GM12874 (cell line): ENCODE data around the gene TMEM248.
"Not testable (repeated sequence)": the region's sequence is repeated elsewhere in the genome, so short reads cannot be mapped to it uniquely, and the experiment has no call there.

Source experiments
- TF ChIP-seq, protein P1 (sequence below): IDR thresholded peaks from 2 replicates; pipeline ENCODE4 v1.5.1; 2011; ENCODE audit warnings: low read depth, mild to moderate bottlenecking, control low read depth, low read length, moderate library complexity; ENCODE audit not compliant: insufficient read depth

The TMEM248 gene

DNA sequence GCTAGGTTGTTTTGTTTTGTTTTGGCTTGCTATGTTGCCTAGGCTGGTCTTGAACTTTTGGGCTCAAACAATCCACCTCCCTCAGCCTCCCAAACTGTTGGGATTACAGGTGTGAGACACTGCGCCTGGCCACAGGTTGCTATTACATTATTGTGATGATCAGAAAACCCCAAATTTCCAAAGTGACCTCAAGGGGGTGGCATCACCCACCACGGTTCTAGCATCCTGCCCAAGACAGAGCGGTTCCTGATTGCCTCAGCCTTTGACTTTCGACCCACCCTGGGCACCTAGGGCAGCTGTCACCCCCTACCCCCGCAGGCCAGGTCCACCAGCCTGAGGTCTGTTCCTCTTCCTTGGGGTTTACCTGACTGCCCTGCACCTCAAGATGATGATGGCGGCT is 46.0 kb downstream of the TMEM248 start:
- TF ChIP-seq, protein P1, sequence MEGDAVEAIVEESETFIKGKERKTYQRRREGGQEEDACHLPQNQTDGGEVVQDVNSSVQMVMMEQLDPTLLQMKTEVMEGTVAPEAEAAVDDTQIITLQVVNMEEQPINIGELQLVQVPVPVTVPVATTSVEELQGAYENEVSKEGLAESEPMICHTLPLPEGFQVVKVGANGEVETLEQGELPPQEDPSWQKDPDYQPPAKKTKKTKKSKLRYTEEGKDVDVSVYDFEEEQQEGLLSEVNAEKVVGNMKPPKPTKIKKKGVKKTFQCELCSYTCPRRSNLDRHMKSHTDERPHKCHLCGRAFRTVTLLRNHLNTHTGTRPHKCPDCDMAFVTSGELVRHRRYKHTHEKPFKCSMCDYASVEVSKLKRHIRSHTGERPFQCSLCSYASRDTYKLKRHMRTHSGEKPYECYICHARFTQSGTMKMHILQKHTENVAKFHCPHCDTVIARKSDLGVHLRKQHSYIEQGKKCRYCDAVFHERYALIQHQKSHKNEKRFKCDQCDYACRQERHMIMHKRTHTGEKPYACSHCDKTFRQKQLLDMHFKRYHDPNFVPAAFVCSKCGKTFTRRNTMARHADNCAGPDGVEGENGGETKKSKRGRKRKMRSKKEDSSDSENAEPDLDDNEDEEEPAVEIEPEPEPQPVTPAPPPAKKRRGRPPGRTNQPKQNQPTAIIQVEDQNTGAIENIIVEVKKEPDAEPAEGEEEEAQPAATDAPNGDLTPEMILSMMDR: no peak

DNA sequence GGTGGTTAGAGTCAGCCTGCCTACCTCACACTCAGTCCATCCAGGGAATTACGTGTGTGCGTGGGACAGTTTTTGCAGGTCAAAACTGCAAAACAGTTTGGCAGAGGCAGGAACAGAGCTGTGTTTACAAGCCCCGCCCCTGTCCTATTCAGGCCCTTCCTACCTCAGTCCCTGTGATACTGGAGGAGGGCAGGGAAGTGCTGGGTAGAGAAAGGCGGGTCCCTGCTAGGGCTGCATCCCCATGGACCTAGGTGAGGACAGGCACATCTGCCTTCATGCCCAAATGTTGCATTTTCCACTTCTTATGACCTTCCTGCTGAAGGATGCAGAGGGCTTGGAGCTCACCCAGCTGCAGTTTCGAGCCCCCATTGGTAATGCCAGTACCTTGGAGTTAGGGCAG is 49.3 kb downstream of the TMEM248 start:
- TF ChIP-seq, protein P1: no peak

DNA sequence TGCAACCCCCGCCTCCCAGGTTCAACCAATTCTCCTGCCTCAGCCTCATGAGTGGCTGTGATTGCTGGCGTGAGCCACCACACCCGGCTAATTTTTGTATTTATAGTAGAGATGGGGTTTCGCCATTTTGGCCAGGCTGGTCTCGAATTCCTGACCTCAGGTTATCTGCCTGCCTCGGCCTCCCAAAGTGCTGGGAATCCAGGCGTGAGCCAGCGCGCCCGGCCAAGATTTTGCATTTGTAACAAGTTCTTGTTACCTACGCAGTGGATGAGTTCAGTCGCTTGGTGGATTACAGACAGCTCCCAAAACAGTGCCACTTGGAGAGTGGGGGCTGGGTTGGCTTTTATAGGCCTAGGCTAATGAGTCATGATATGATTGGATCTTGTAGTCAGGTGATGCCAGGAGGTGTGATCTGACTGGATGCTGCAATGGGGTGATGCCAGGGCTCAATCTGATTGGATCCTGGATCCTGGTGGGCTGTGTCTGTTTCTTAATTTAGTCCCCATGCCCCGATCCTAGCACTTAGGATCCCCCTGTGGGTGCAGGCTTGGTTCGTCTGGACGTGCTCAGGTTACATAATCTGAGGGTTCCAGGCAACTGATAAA is 54.1 kb downstream of the TMEM248 start:
- TF ChIP-seq, protein P1: no peak

DNA sequence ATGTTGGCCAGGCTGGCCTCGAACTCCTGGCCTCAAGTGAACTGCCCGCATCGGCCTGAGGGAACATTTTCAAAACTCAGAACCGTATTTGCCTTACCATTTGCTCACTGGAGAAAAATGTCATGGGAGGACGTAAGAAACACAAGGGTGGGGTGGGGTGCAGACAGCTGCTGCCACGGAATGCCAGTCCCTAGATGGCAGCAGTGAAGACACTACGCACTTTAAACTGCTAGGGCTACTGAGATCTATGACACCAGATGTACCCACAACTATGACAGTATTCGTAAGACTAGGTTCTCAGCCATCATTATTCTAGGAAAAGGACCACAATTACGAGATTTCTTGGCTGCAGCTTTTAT is 73.6 kb downstream of the TMEM248 start:
- TF ChIP-seq, protein P1: peak; percentile 37

DNA sequence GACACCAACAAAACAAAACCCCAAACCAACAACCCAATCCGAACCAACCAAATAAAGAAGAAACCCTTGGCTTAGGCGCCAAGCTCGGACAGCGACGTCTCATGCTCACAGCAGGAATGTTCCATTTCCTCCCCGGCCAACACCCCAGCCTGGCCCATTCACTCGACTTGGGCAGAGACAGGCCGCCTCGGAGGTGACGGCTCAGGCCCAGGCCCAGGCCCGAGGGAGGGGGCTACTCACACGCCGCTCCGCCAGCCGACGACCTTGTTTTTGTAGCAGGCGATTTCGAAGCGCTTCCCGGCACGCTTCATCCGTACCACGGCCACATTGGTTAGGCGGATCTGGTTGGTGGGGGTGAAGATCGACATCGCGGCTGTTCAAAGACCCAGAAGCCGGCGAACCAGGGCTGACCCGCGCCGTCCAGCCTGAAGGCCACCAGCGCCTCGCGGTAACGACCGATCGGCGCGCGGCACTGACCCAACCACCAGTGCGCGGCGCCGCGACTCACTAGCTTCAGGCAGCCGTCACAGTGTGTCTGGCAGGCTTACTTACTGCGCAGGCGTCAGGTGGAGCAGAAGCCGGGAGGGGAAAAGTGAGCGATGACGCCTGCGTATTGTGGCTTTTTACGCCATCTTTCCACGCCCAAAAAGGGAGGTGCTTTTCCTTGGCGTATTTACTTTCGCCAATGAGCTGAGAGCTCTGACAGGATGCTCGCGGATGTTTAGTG is 74.2 kb downstream of the TMEM248 start, which contains the start of gene SBDS:
Gene SBDS (minus strand): TSS at position 537 of the 727 bp plus-strand sequence. CDS start 169 bp downstream, at position 368.
- TF ChIP-seq, protein P1: not testable (repeated sequence)

DNA sequence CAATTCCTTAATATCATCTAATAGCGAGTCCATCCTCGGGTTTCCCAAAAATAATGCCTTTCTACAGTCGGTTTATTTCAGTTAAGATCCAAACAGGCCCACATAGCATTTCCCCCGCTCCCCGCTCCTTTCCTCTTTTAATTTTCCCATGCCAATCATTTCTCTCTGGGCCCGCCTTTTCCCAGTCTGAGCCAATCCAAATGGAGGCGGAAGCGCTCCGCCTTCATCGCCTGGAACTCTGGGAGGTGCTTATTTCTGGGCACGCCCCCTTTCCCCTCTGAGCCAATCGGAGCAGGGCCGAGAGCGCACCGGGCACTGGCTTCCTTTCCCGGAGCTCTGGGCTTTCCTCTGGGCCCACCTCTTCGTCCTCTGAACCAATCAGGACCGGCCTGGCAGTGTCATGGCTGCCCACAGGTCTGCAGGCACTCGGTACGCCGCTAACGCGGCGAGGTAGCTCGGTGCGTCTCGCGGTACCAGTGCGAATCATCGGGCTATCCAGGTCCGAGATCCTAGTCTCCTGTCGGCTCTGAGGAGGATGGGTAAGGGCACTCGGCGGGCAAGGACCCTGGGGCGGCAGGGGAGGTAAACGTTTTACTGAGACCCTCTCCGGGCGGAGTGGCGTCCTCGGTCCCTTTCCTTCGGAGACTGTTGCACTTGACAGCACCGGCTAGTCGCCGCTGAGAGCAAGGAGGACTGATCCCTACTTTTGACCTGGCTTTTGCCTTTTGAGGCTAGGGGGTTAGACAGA is 75.6 kb downstream of the TMEM248 start, which contains the start of gene TYW1:
Gene TYW1 (plus strand): TSS at position 390 of the 748 bp plus-strand sequence. CDS start 146 bp downstream, at position 536.
- TF ChIP-seq, protein P1: not testable (repeated sequence)
